GM12878 (cell line): ENCODE measurements around the gene SIN3A. TPM values are rescaled to one million over a fixed set of nuclear protein-coding genes. Genes with fewer than 3 reads are reported as not detected.

ENCODE experiments used
- ATAC-seq: fragments of 200-7000 bp; cut with Tn5 transposase; 3 replicates; pipeline ENCODE4 v1.9.1; 2020; ENCODE audit warnings: mild to moderate bottlenecking, moderate library complexity
- BruUV-seq: library from RNA; stranded (reverse); fragments of 400-500 nt; replicated peaks from 2 replicates; lab custom pipeline; 2021; lab: Mats Ljungman, UMichigan
- CTCF ChIA-PET: fragments of 300-600 bp; sonication (Branson Sonifier 250); formaldehyde crosslinking; extraction: SDS; loops from one replicate; lab custom pipeline; 2021; ENCODE audit warnings: inconsistent platforms; lab: Yijun Ruan, JAX
- POLR2A ChIA-PET: fragments of 350-600 bp; formaldehyde crosslinking; extraction: SDS; loops from one replicate; lab custom pipeline; 2021; ENCODE audit warnings: inconsistent platforms; lab: Charles Lee
- RAD21 ChIA-PET: fragments of 300-600 bp; sonication (Branson Sonifier 250); formaldehyde crosslinking; loops from one replicate; lab custom pipeline; 2023; ENCODE audit warnings: antibody characterized with exemption; ENCODE audit not compliant: unreplicated experiment; lab: Charles Lee
- SMC1A ChIA-PET: fragments of 300-600 bp; sonication (Branson Sonifier 250); formaldehyde crosslinking; loops from one replicate; lab custom pipeline; 2023; ENCODE audit not compliant: unreplicated experiment, uncharacterized antibody; lab: Charles Lee
- DNase-seq: peaks from one replicate; pipeline ENCODE4 v3.0.0-alpha.2; 2011; ENCODE audit warnings: low read depth, low spot score
- FAIRE-seq: peaks from 3 replicates; lab custom pipeline; 2011; peaks lifted over from hg19 to GRCh38; lab: Jason Lieb, UNC
- H2AFZ ChIP-seq: 2 replicates; pipeline ENCODE4 v1.6.0; 2011; ENCODE audit warnings: low read depth, low read length, control low read depth; ENCODE audit not compliant: control insufficient read depth
- H3K27ac ChIP-seq: 2 replicates; pipeline ENCODE4 v1.5.1; 2011; ENCODE audit warnings: control low read depth; ENCODE audit not compliant: control insufficient read depth, insufficient read depth
- H3K27me3 ChIP-seq, 2 experiments: replicated peaks in 1 of 2; 2 replicates each; pipeline versions ENCODE4 v1.6.0 to v1.6.1; 2011; ENCODE audit warnings: low read length in 1 of 2; ENCODE audit not compliant: control insufficient read depth in 2 of 2, insufficient read depth in 2 of 2
- H3K36me3 ChIP-seq, 2 experiments: 2 replicates each; pipeline ENCODE4 v1.5.1; 2011; ENCODE audit warnings: low read length in 1 of 2; ENCODE audit not compliant: control insufficient read depth in 2 of 2, insufficient read depth in 2 of 2
- H3K4me1 ChIP-seq: 2 replicates; pipeline ENCODE4 v1.6.1; 2011; ENCODE audit warnings: mild to moderate bottlenecking, low read length, moderate library complexity, mixed read lengths; ENCODE audit not compliant: control insufficient read depth, insufficient read depth
- H3K4me2 ChIP-seq: 2 replicates; pipeline ENCODE4 v1.6.0; 2011; ENCODE audit warnings: control low read depth; ENCODE audit not compliant: control insufficient read depth, insufficient read depth
- H3K4me3 ChIP-seq: fragments of 200-600 bp; sonication (generic); 2 replicates; pipeline ENCODE4 v1.5.1; 2016
- H3K79me2 ChIP-seq: 2 replicates; pipeline ENCODE4 v1.6.0; 2011; ENCODE audit warnings: low read length; ENCODE audit not compliant: control insufficient read depth, insufficient read depth
- H3K9ac ChIP-seq: 2 replicates; pipeline ENCODE4 v1.8.0; 2011; ENCODE audit warnings: low read length, control low read depth, mixed read lengths; ENCODE audit not compliant: control insufficient read depth, insufficient read depth
- H3K9me3 ChIP-seq: replicated peaks from 3 replicates; pipeline ENCODE4 v1.5.1; 2011; ENCODE audit warnings: mild to moderate bottlenecking, low read length; ENCODE audit not compliant: control insufficient read depth, insufficient read depth
- H4K20me1 ChIP-seq: 2 replicates; pipeline ENCODE4 v1.6.0; 2011; ENCODE audit not compliant: control insufficient read depth, insufficient read depth
- ATF7 ChIP-seq: fragments of 450-650 bp; IDR thresholded peaks from 2 replicates; pipeline ENCODE4 v1.6.1; 2016; ENCODE audit warnings: low read depth, mild to moderate bottlenecking
- BRCA1 ChIP-seq: IDR thresholded peaks from 2 replicates; pipeline ENCODE4 v1.6.1; 2011; ENCODE audit warnings: low read depth, low read length, improper control_type of control experiment
- CBFB ChIP-seq: IDR thresholded peaks from 2 replicates; pipeline ENCODE4 v1.6.1; 2016; ENCODE audit warnings: antibody characterized with exemption, low read depth
- CBX5 ChIP-seq: sonication (generic); IDR thresholded peaks from 2 replicates; pipeline ENCODE4 v1.6.1; 2016; ENCODE audit warnings: low read depth, moderate library complexity, mild to moderate bottlenecking, inconsistent platforms
- CEBPB ChIP-seq, 2 experiments: fragments of 150-350 bp in 1 of 2; IDR thresholded peaks; 2 replicates each; pipeline ENCODE4 v1.6.1; 2012 to 2014; ENCODE audit warnings: low read depth in 2 of 2, low read length in 2 of 2, borderline replicate concordance in 1 of 2, inconsistent platforms in 1 of 2
- CHD1 ChIP-seq: IDR thresholded peaks from 2 replicates; pipeline ENCODE4 v1.6.1; 2012; ENCODE audit warnings: low read depth, low read length, improper control_type of control experiment
- FOXM1 ChIP-seq: IDR thresholded peaks from 2 replicates; pipeline ENCODE4 v1.6.1; 2012; ENCODE audit warnings: low read depth, mild to moderate bottlenecking, inconsistent platforms, low read length, moderate library complexity
- HCFC1 ChIP-seq: fragments of 150-350 bp; IDR thresholded peaks from 2 replicates; pipeline ENCODE4 v1.6.1; 2014; ENCODE audit warnings: low read length
- NFXL1 ChIP-seq: fragments of 450-650 bp; IDR thresholded peaks from 2 replicates; pipeline ENCODE4 v1.6.1; 2017; ENCODE audit warnings: antibody characterized with exemption, mild to moderate bottlenecking, borderline replicate concordance
- NFYB ChIP-seq: IDR thresholded peaks from 2 replicates; pipeline ENCODE4 v1.6.1; 2011; ENCODE audit warnings: low read depth, mild to moderate bottlenecking, low read length, improper control_type of control experiment, moderate library complexity; ENCODE audit not compliant: insufficient read depth
- PAX8 ChIP-seq: fragments of 450-650 bp; IDR thresholded peaks from 2 replicates; pipeline ENCODE4 v1.6.1; 2017; ENCODE audit warnings: mild to moderate bottlenecking, moderate library complexity
- PKNOX1 ChIP-seq: fragments of 450-650 bp; IDR thresholded peaks from 2 replicates; pipeline ENCODE4 v1.6.1; 2016; ENCODE audit warnings: mild to moderate bottlenecking
- PML ChIP-seq: IDR thresholded peaks from 2 replicates; pipeline ENCODE4 v1.6.1; 2012; ENCODE audit warnings: low read length, inconsistent platforms
- RB1 ChIP-seq: fragments of 450-650 bp; formaldehyde crosslinking; IDR thresholded peaks from 2 replicates; pipeline ENCODE4 v1.6.1; 2017; ENCODE audit warnings: mild to moderate bottlenecking, borderline replicate concordance
- RUNX3 ChIP-seq: IDR thresholded peaks from 2 replicates; pipeline ENCODE4 v1.6.1; 2012; ENCODE audit warnings: low read length, inconsistent platforms
- SREBF2 ChIP-seq: IDR thresholded peaks from 2 replicates; pipeline ENCODE4 v1.6.1; 2012; ENCODE audit warnings: mild to moderate bottlenecking, low read length
- STAT3 ChIP-seq: IDR thresholded peaks from 2 replicates; pipeline ENCODE4 v1.6.1; 2011; ENCODE audit warnings: low read depth, low read length, improper control_type of control experiment
- SUPT20H ChIP-seq: IDR thresholded peaks from 2 replicates; pipeline ENCODE4 v1.6.1; 2011; ENCODE audit warnings: low read depth, mild to moderate bottlenecking, low read length, moderate library complexity, borderline replicate concordance; ENCODE audit not compliant: control insufficient read depth
- TAF1 ChIP-seq: IDR thresholded peaks from 2 replicates; pipeline ENCODE4 v1.6.1; 2011; ENCODE audit warnings: mild to moderate bottlenecking, low read depth, low read length, borderline replicate concordance
- USF2 ChIP-seq: IDR thresholded peaks from 2 replicates; pipeline ENCODE4 v1.6.1; 2011; ENCODE audit warnings: low read depth, low read length, improper control_type of control experiment, borderline replicate concordance
- ZNF622 ChIP-seq: fragments of 450-650 bp; IDR thresholded peaks from 2 replicates; pipeline ENCODE4 v1.6.1; 2017; ENCODE audit warnings: mild to moderate bottlenecking, inconsistent platforms
- WGBS: methylation state at CpG from one replicate; pipeline ENCODE4 v1.1.6; 2016; ENCODE audit warnings: low lambda C conversion rate; ENCODE audit not compliant: insufficient replicate concordance, insufficient coverage; ENCODE audit errors: missing lambda C conversion rate; 5-methylcytosine and 5-hydroxymethylcytosine counted together
- in situ Hi-C: fragments of 300-500 bp; cut with MboI; formaldehyde crosslinking; loops from 9 replicates; pipeline ENCODE4 v1.14.3; 2018; ENCODE audit warnings: mixed read lengths
- intact Hi-C: fragments of 100-400 bp; cut with micrococcal nuclease; formaldehyde crosslinking; loops from one replicate; pipeline ENCODE4 v1.14.2; 2022; ENCODE audit not compliant: unreplicated experiment
- polyA plus RNA-seq, 11 experiments: library from polyadenylated mRNA; depleted of rRNA in 4 of 11; unstranded in 6 of 11; stranded (reverse) in 5 of 11; fragments of >200 nt; fragmentation: Nextera tagmentation in 4 of 11; fragmentation: Illumina TruSeq in 1 of 11; extraction: Ambion mirVana in 4 of 11; extraction: Trizol in 1 of 11; gene quantifications; 1 replicate in 1 of 11; 2 replicates in 10 of 11; pipeline versions ENCODE4 v1.2.1 to v1.2.3, GENCODE V29; 2011 to 2016; ENCODE audit warnings: inconsistent platforms in 2 of 11, missing spikeins in 2 of 11, low read depth in 1 of 11
- total RNA-seq, 4 experiments: library from RNA; depleted of rRNA in 3 of 4; stranded (reverse); fragments of >200 nt in 3 of 4; fragmentation: Illumina TruSeq in 1 of 4; extraction: Trizol in 1 of 4; gene quantifications; 2 replicates each; pipeline versions ENCODE4 v1.2.1 to v1.2.3, GENCODE V29; 2013 to 2021
- TF ChIP-seq, protein P1 (sequence below): IDR thresholded peaks from 2 replicates; pipeline ENCODE4 v1.6.1; 2012; ENCODE audit warnings: low read depth, low read length, improper control_type of control experiment

Gene SIN3A
- total and polyA plus RNA-seq, 10 of the 15 experiments (the other 5 are each of a cell fraction or from before 2014, with no cell fraction given): 6.4 to 62.2 (median 29.2) TPM

- H3K4me3 ChIP-seq: no peak overlapping the region
- intact Hi-C loops: no loop called here
- TF ChIP-seq CHD1 (no peak), TAF1 (no peak), PML (peak; percentile 24; the same call in 1 of the 2 replicates), PAX8 (no peak), STAT3 (no peak), CBFB (peak; percentile 79; the same call in 1 of the 2 replicates), CEBPB (IDR thresholded peaks at IDR 0.05; ENCODE audit: borderline replicate concordance in 1 of 2, low read depth in 2 of 2, low read length in 2 of 2) (no peak), SREBF2 (no peak), CBX5 (peak; percentile 97), RB1 (no peak), NFYB (no peak), PKNOX1 (no peak), ZNF622 (no peak), BRCA1 (no peak), USF2 (no peak), SUPT20H (no peak), FOXM1 (no peak), RUNX3 (peak; percentile 98), NFXL1 (no peak), ATF7 (no peak), HCFC1 (no peak)
- TF ChIP-seq, protein P1, sequence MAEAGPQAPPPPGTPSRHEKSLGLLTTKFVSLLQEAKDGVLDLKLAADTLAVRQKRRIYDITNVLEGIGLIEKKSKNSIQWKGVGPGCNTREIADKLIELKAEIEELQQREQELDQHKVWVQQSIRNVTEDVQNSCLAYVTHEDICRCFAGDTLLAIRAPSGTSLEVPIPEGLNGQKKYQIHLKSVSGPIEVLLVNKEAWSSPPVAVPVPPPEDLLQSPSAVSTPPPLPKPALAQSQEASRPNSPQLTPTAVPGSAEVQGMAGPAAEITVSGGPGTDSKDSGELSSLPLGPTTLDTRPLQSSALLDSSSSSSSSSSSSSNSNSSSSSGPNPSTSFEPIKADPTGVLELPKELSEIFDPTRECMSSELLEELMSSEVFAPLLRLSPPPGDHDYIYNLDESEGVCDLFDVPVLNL: no peak
These were observed 101.5 kb downstream of the SIN3A start for GRCh38 chr15:75349851-75350588.

More at GRCh38 chr15:75349851-75350588, 101.5 kb downstream of the SIN3A start:
- Histone ChIP-seq H2AFZ (no peak overlapping the region), H3K9me3 (peaks cover 15% of the 10 kb centered on the region; the same call in 2 of the 3 replicates), H4K20me1 (no peaks in the 10 kb centered on the region), H3K4me1 (peaks cover 23% of the 10 kb centered on the region), H3K27ac (peak overlapping the region; percentile 20; the same call in 1 of the 2 replicates), H3K79me2 (no peaks in the 10 kb centered on the region), H3K9ac (no peak overlapping the region), H3K27me3 (peaks cover 4 to 11% of the 10 kb centered on the region in 2 experiments), H3K4me2 (peak overlapping the region; percentile 27), H3K36me3 (no peaks in the 10 kb centered on the region)
- DNase-seq: peak; percentile 73
- FAIRE-seq: peak; percentile 77
- RAD21 ChIA-PET: no interaction called here
- BruUV-seq: no TSS peak
- SMC1A ChIA-PET: no interaction called here
- peak; percentile 81 for ATAC-seq
- WGBS: 21% methylated on average over 9 of the region's 9 CpGs
- CTCF ChIA-PET: no interaction called here
- POLR2A ChIA-PET: interaction anchor here (0.9 kb wide), 1 partner anchor 18 kb away, joined by 3 read pairs; the partner anchor contains the start of gene MAN2C1
- in situ Hi-C loops: no loop called here
